Activated naive CD8-positive, alpha-beta T cell (primary cell): ENCODE data around the gene CDH4.

Source experiments
- H3K27ac Mint-ChIP-seq: one replicate; pipeline ENCODE4 v1.8.0; 2021; ENCODE audit warnings: mixed read lengths
- H3K27me3 Mint-ChIP-seq: one replicate; pipeline ENCODE4 v1.8.0; 2021; ENCODE audit warnings: mixed read lengths
- H3K36me3 Mint-ChIP-seq: one replicate; pipeline ENCODE4 v1.8.0; 2021; ENCODE audit warnings: mixed read lengths
- H3K4me1 Mint-ChIP-seq: one replicate; pipeline ENCODE4 v1.8.0; 2021; ENCODE audit warnings: low read depth, mixed read lengths
- H3K4me3 Mint-ChIP-seq: one replicate; pipeline ENCODE4 v1.8.0; 2021; ENCODE audit warnings: mild to moderate bottlenecking, mixed read lengths
- H3K9me3 Mint-ChIP-seq: one replicate; pipeline ENCODE4 v1.8.0; 2021; ENCODE audit warnings: low read depth, mixed read lengths

Gene CDH4

GRCh38 chr20:61582196-61582923 lies 330.3 kb downstream of the CDH4 start:
- no peaks in the 10 kb centered on the region for H3K27me3 Mint-ChIP-seq
- H3K4me1 Mint-ChIP-seq = no peaks in the 10 kb centered on the region
- H3K36me3 Mint-ChIP-seq = no peaks in the 10 kb centered on the region
- no peak overlapping the region for H3K4me3 Mint-ChIP-seq
- H3K27ac Mint-ChIP-seq = no peak overlapping the region
- H3K9me3 Mint-ChIP-seq = no peaks in the 10 kb centered on the region

- no peaks in the 10 kb centered on the region for H3K36me3 Mint-ChIP-seq
Observed at GRCh38 chr20:61583356-61583755, 331.3 kb downstream of the CDH4 start.

GRCh38 chr20:61584851-61585250 lies 332.8 kb downstream of the CDH4 start:
- H3K9me3 Mint-ChIP-seq = no peaks in the 10 kb centered on the region
- H3K4me3 Mint-ChIP-seq = no peak overlapping the region

More at GRCh38 chr20:61583356-61583755, 331.3 kb downstream of the CDH4 start:
- H3K4me1 Mint-ChIP-seq = no peaks in the 10 kb centered on the region
- no peaks in the 10 kb centered on the region for H3K9me3 Mint-ChIP-seq
- H3K4me3 Mint-ChIP-seq = no peak overlapping the region
- no peak overlapping the region for H3K27ac Mint-ChIP-seq
- no peaks in the 10 kb centered on the region for H3K27me3 Mint-ChIP-seq

GRCh38 chr20:61585764-61586163 lies 333.7 kb downstream of the CDH4 start:
- H3K4me3 Mint-ChIP-seq = no peak overlapping the region

More at GRCh38 chr20:61584851-61585250, 332.8 kb downstream of the CDH4 start:
- no peaks in the 10 kb centered on the region for H3K4me1 Mint-ChIP-seq
- no peaks in the 10 kb centered on the region for H3K36me3 Mint-ChIP-seq
- no peak overlapping the region for H3K27ac Mint-ChIP-seq
- H3K27me3 Mint-ChIP-seq = no peaks in the 10 kb centered on the region

GRCh38 chr20:61587036-61587435 lies 335.0 kb downstream of the CDH4 start:
- Mint-ChIP-seq H3K36me3 (no peaks in the 10 kb centered on the region), H3K9me3 (peaks cover 8% of the 10 kb centered on the region), H3K4me1 (no peaks in the 10 kb centered on the region), H3K27ac (no peak overlapping the region), H3K27me3 (no peaks in the 10 kb centered on the region), H3K4me3 (no peak overlapping the region)

More at GRCh38 chr20:61585764-61586163, 333.7 kb downstream of the CDH4 start:
- Mint-ChIP-seq H3K9me3 (no peaks in the 10 kb centered on the region), H3K27ac (no peak overlapping the region), H3K36me3 (no peaks in the 10 kb centered on the region), H3K4me1 (no peaks in the 10 kb centered on the region), H3K27me3 (no peaks in the 10 kb centered on the region)

- Mint-ChIP-seq H3K4me3 (no peak overlapping the region), H3K9me3 (peaks cover 8% of the 10 kb centered on the region)
Observed at GRCh38 chr20:61587681-61588289, 335.7 kb downstream of the CDH4 start.

GRCh38 chr20:61588411-61589385 lies 336.6 kb downstream of the CDH4 start:
- H3K9me3 Mint-ChIP-seq = peaks cover 8% of the 10 kb centered on the region
- H3K27ac Mint-ChIP-seq = no peak overlapping the region
- H3K27me3 Mint-ChIP-seq = no peaks in the 10 kb centered on the region
- no peaks in the 10 kb centered on the region for H3K36me3 Mint-ChIP-seq
- H3K4me3 Mint-ChIP-seq = no peak overlapping the region
- H3K4me1 Mint-ChIP-seq = no peaks in the 10 kb centered on the region

More at GRCh38 chr20:61587681-61588289, 335.7 kb downstream of the CDH4 start:
- Mint-ChIP-seq H3K27me3 (no peaks in the 10 kb centered on the region), H3K36me3 (no peaks in the 10 kb centered on the region), H3K27ac (no peak overlapping the region), H3K4me1 (no peaks in the 10 kb centered on the region)

GRCh38 chr20:61590236-61590635 lies 338.2 kb downstream of the CDH4 start:
- Mint-ChIP-seq H3K4me1 (no peaks in the 10 kb centered on the region), H3K9me3 (peaks cover 8% of the 10 kb centered on the region), H3K27ac (no peak overlapping the region), H3K4me3 (no peak overlapping the region), H3K27me3 (no peaks in the 10 kb centered on the region), H3K36me3 (no peaks in the 10 kb centered on the region)

- no peaks in the 10 kb centered on the region for H3K27me3 Mint-ChIP-seq
- H3K36me3 Mint-ChIP-seq = no peaks in the 10 kb centered on the region
- no peak overlapping the region for H3K4me3 Mint-ChIP-seq
- no peak overlapping the region for H3K27ac Mint-ChIP-seq
- H3K9me3 Mint-ChIP-seq = peaks cover 11% of the 10 kb centered on the region
- H3K4me1 Mint-ChIP-seq = no peaks in the 10 kb centered on the region
Observed at GRCh38 chr20:61593516-61593915, 341.5 kb downstream of the CDH4 start.

GRCh38 chr20:61594198-61594597 lies 342.1 kb downstream of the CDH4 start:
- no peak overlapping the region for H3K27ac Mint-ChIP-seq
- no peaks in the 10 kb centered on the region for H3K27me3 Mint-ChIP-seq
- no peaks in the 10 kb centered on the region for H3K4me1 Mint-ChIP-seq
- no peaks in the 10 kb centered on the region for H3K36me3 Mint-ChIP-seq
- H3K4me3 Mint-ChIP-seq = no peak overlapping the region
- peaks cover 11% of the 10 kb centered on the region for H3K9me3 Mint-ChIP-seq

GRCh38 chr20:61595216-61595615 lies 343.2 kb downstream of the CDH4 start:
- no peak overlapping the region for H3K27ac Mint-ChIP-seq

GRCh38 chr20:61596687-61597330 lies 344.7 kb downstream of the CDH4 start:
- Mint-ChIP-seq H3K27me3 (no peaks in the 10 kb centered on the region), H3K27ac (no peak overlapping the region), H3K4me1 (no peaks in the 10 kb centered on the region), H3K9me3 (peaks cover 3% of the 10 kb centered on the region), H3K4me3 (no peak overlapping the region), H3K36me3 (no peaks in the 10 kb centered on the region)

More at GRCh38 chr20:61595216-61595615, 343.2 kb downstream of the CDH4 start:
- H3K9me3 Mint-ChIP-seq = peaks cover 11% of the 10 kb centered on the region
- no peaks in the 10 kb centered on the region for H3K27me3 Mint-ChIP-seq
- no peaks in the 10 kb centered on the region for H3K36me3 Mint-ChIP-seq
- no peak overlapping the region for H3K4me3 Mint-ChIP-seq
- H3K4me1 Mint-ChIP-seq = no peaks in the 10 kb centered on the region

GRCh38 chr20:61597996-61598395 lies 345.9 kb downstream of the CDH4 start:
- Mint-ChIP-seq H3K9me3 (peaks cover 3% of the 10 kb centered on the region), H3K27ac (no peak overlapping the region), H3K4me3 (no peak overlapping the region), H3K36me3 (no peaks in the 10 kb centered on the region), H3K4me1 (no peaks in the 10 kb centered on the region), H3K27me3 (no peaks in the 10 kb centered on the region)

- Mint-ChIP-seq H3K27me3 (no peaks in the 10 kb centered on the region), H3K36me3 (no peaks in the 10 kb centered on the region), H3K4me3 (no peak overlapping the region), H3K27ac (no peak overlapping the region), H3K9me3 (peaks cover 3% of the 10 kb centered on the region), H3K4me1 (no peaks in the 10 kb centered on the region)
Observed at GRCh38 chr20:61598586-61598985, 346.5 kb downstream of the CDH4 start.
